HepG2 (cell line): ENCODE data around the gene ETV5. TPM values are rescaled to one million over a fixed set of nuclear protein-coding genes. Genes with fewer than 3 reads are reported as not detected.

ENCODE experiments used
- CEBPB ChIP-seq: IDR thresholded peaks from 2 replicates; pipeline ENCODE4 v1.6.1; 2011; ENCODE audit warnings: low read depth, low read length, improper control_type of control experiment, borderline replicate concordance
- CREB1 ChIP-seq, 2 experiments: fragments of 450-650 bp in 1 of 2; IDR thresholded peaks; 2 replicates each; pipeline ENCODE4 v1.6.1; 2016 to 2017; ENCODE audit warnings: control low read depth in 1 of 2, mild to moderate bottlenecking in 1 of 2, missing compliant biosample characterization in 1 of 2, missing genetic modification characterization in 1 of 2
- EEA1 ChIP-seq: sonication (generic); formaldehyde crosslinking; IDR thresholded peaks from 2 replicates; pipeline ENCODE4 v1.5.1; 2020; ENCODE audit warnings: mild to moderate bottlenecking, missing genetic modification reagents, borderline replicate concordance
- GATAD2A ChIP-seq: IDR thresholded peaks from 2 replicates; pipeline ENCODE4 v1.6.1; 2016
- HNF4A ChIP-seq: sonication (generic); formaldehyde crosslinking; IDR thresholded peaks from 2 replicates; pipeline ENCODE4 v1.4.0; 2020; ENCODE audit warnings: missing genetic modification reagents
- MIER3 ChIP-seq: IDR thresholded peaks from 2 replicates; pipeline ENCODE4 v1.6.1; 2016; ENCODE audit warnings: missing compliant biosample characterization, borderline replicate concordance
- MYNN ChIP-seq: sonication (generic); formaldehyde crosslinking; IDR thresholded peaks from 2 replicates; pipeline ENCODE4 v1.4.0; 2020; ENCODE audit warnings: mild to moderate bottlenecking, low read depth, missing genetic modification reagents
- NFIC ChIP-seq: IDR thresholded peaks from 2 replicates; pipeline ENCODE4 v1.6.1; 2012; ENCODE audit warnings: mild to moderate bottlenecking, low read length, inconsistent platforms
- NR3C1 ChIP-seq: sonication (generic); formaldehyde crosslinking; IDR thresholded peaks from 2 replicates; pipeline ENCODE4 v1.4.0; 2020; ENCODE audit warnings: missing genetic modification reagents
- SMARCE1 ChIP-seq: fragments of 450-650 bp; IDR thresholded peaks from 2 replicates; pipeline ENCODE4 v1.6.1; 2017; ENCODE audit warnings: borderline replicate concordance
- TCF7L2 ChIP-seq: IDR thresholded peaks from 2 replicates; pipeline ENCODE4 v1.6.1; 2011; ENCODE audit warnings: mild to moderate bottlenecking, low read depth, low read length, moderate library complexity
- THRA ChIP-seq: sonication (generic); formaldehyde crosslinking; IDR thresholded peaks from 2 replicates; pipeline ENCODE4 v1.4.0; 2020; ENCODE audit warnings: missing genetic modification reagents, borderline replicate concordance
- ZC3H4 ChIP-seq: sonication (generic); formaldehyde crosslinking; IDR thresholded peaks from 2 replicates; pipeline ENCODE4 v1.4.0; 2020; ENCODE audit warnings: missing genetic modification reagents, borderline replicate concordance
- ZFP91 ChIP-seq: sonication (generic); formaldehyde crosslinking; IDR thresholded peaks from 2 replicates; pipeline ENCODE4 v1.9.0; 2022; ENCODE audit warnings: missing genetic modification reagents, mild to moderate bottlenecking, borderline replicate concordance
- ZMYM3 ChIP-seq: sonication (generic); formaldehyde crosslinking; IDR thresholded peaks from 2 replicates; pipeline ENCODE4 v1.5.1; 2020; ENCODE audit warnings: mild to moderate bottlenecking, missing genetic modification reagents
- ZNF121 ChIP-seq: sonication (generic); formaldehyde crosslinking; IDR thresholded peaks from 2 replicates; pipeline ENCODE4 v1.5.0; 2020; ENCODE audit warnings: mild to moderate bottlenecking, missing genetic modification reagents
- ZNF362 ChIP-seq: sonication (generic); formaldehyde crosslinking; IDR thresholded peaks from 2 replicates; pipeline ENCODE4 v1.4.0; 2020; ENCODE audit warnings: missing genetic modification reagents, mild to moderate bottlenecking, borderline replicate concordance
- ZNF574 ChIP-seq: sonication (generic); formaldehyde crosslinking; IDR thresholded peaks from 2 replicates; pipeline ENCODE4 v1.4.0; 2020; ENCODE audit warnings: missing genetic modification reagents
- ZNF629 ChIP-seq: sonication (generic); formaldehyde crosslinking; conservative IDR thresholded peaks from 2 replicates; pipeline ENCODE4 v1.5.0; 2020; ENCODE audit warnings: missing genetic modification reagents
- ZNF7 ChIP-seq: IDR thresholded peaks from 2 replicates; pipeline ENCODE4 v1.6.1; 2016; ENCODE audit warnings: missing biosample characterization, missing genetic modification reagents
- ZNF740 ChIP-seq: sonication (generic); formaldehyde crosslinking; IDR thresholded peaks from 2 replicates; pipeline ENCODE4 v1.4.0; 2020; ENCODE audit warnings: missing genetic modification reagents
- ZNF746 ChIP-seq: sonication (generic); formaldehyde crosslinking; IDR thresholded peaks from 2 replicates; pipeline ENCODE4 v1.8.0; 2022; ENCODE audit warnings: mild to moderate bottlenecking, missing genetic modification reagents
- ZNF766 ChIP-seq: sonication (generic); formaldehyde crosslinking; IDR thresholded peaks from 2 replicates; pipeline ENCODE4 v1.5.0; 2020; ENCODE audit warnings: missing genetic modification reagents, borderline replicate concordance
- polyA plus RNA-seq, 8 experiments: library from polyadenylated mRNA; depleted of rRNA in 3 of 8; stranded (reverse) in 7 of 8; unstranded in 1 of 8; fragments of >200 nt; fragmentation: Illumina TruSeq in 4 of 8; extraction: Trizol in 4 of 8; gene quantifications; 2 replicates each; pipeline versions ENCODE4 v1.2.1 to v1.2.3, GENCODE V29; 2011 to 2016; ENCODE audit warnings: low read depth in 4 of 8, missing spikeins in 1 of 8, mixed read lengths in 1 of 8; ENCODE audit not compliant: insufficient read depth in 1 of 8
- total RNA-seq, 5 experiments: library from RNA; depleted of rRNA; stranded (reverse); fragments of >200 nt; fragmentation: Illumina TruSeq; extraction: Trizol; gene quantifications; 2 replicates each; pipeline ENCODE4 v1.2.3, GENCODE V29; 2016; ENCODE audit warnings: low read depth in 1 of 5

Gene ETV5
- total and polyA plus RNA-seq, 2 of the 13 experiments (the other 11 are each of a cell fraction or from before 2014, with no cell fraction given), result 52.9 to 57.2 TPM

- TF ChIP-seq THRA (peak; percentile 63; the same call in 1 of the 2 replicates), ZNF574 (CRISPR knock-in tag) (no peak), ZFP91 (peak; percentile 88), ZNF629 (CRISPR knock-in tag) (no peak), HNF4A (CRISPR knock-in tag) (0 out of 2 replicates have a peak, but pooled peaks have one; percentile 9), MYNN (no peak), ZNF121 (CRISPR knock-in tag) (peak; percentile 97), ZNF362 (CRISPR knock-in tag) (0 out of 2 replicates have a peak, but pooled peaks have one; percentile 57), ZNF766 (CRISPR knock-in tag) (no peak), SMARCE1 (no peak), ZNF740 (no peak), MIER3 (CRISPR knock-in tag) (0 out of 2 replicates have a peak, but pooled peaks have one; percentile 2), TCF7L2 (no peak), ZNF7 (CRISPR knock-in tag) (no peak), GATAD2A (0 out of 2 replicates have a peak, but pooled peaks have one; percentile 21), ZC3H4 (CRISPR knock-in tag) (no peak), NFIC (0 out of 2 replicates have a peak, but pooled peaks have one; percentile 4), CEBPB (peak; percentile 73; the same call in 1 of the 2 replicates), EEA1 (no peak), ZMYM3 (CRISPR knock-in tag) (peak; percentile 72; the same call in 1 of the 2 replicates), ZNF746 (no peak), NR3C1 (CRISPR knock-in tag) (no peak), CREB1 (IDR thresholded peaks at IDR 0.05) (no peak), CREB1 (CRISPR knock-in tag; IDR thresholded peaks at IDR 0.05) (0 out of 2 replicates have a peak, but pooled peaks have one; percentile 18)
These were observed 16.4 kb downstream of the ETV5 start (continued) for GRCh38 chr3:186092360-186093070.
